H9 (cell line): ENCODE measurements around the gene POMT2. TPM values are rescaled to one million over a fixed set of nuclear protein-coding genes. Genes with fewer than 3 reads are reported as not detected.
"Not testable (repeated sequence)": the region's sequence is repeated elsewhere in the genome, so short reads cannot be mapped to it uniquely, and the experiment has no call there.

Experiments used
- DNase-seq: peaks from one replicate; pipeline ENCODE4 v3.0.0-alpha.2; 2017
- H2AFZ ChIP-seq: one replicate; pipeline ENCODE4 v1.6.1; 2013; ENCODE audit warnings: mild to moderate bottlenecking, low read length, control low read depth, moderate library complexity
- H2AK5ac ChIP-seq: 2 replicates; pipeline ENCODE4 v1.6.1; 2013; ENCODE audit warnings: low read length, control low read depth, mixed read lengths; ENCODE audit not compliant: insufficient read length
- H2BK120ac ChIP-seq: one replicate; pipeline ENCODE4 v1.6.1; 2013; ENCODE audit warnings: low read depth, mild to moderate bottlenecking, low read length, control low read depth, inconsistent platforms; ENCODE audit not compliant: poor library complexity, severe bottlenecking
- H2BK12ac ChIP-seq: 2 replicates; pipeline ENCODE4 v1.6.1; 2013; ENCODE audit warnings: low read length, control low read depth, mixed read lengths, low read depth; ENCODE audit not compliant: insufficient read length
- H2BK15ac ChIP-seq: 2 replicates; pipeline ENCODE4 v1.6.1; 2013; ENCODE audit warnings: low read depth, low read length, control low read depth
- H2BK20ac ChIP-seq: one replicate; pipeline ENCODE4 v1.6.1; 2013; ENCODE audit warnings: low read depth, mild to moderate bottlenecking, low read length, control low read depth, inconsistent platforms; ENCODE audit not compliant: poor library complexity, severe bottlenecking
- H2BK5ac ChIP-seq: 2 replicates; pipeline ENCODE4 v1.6.1; 2013; ENCODE audit warnings: low read length, control low read depth, mixed read lengths; ENCODE audit not compliant: insufficient read length
- H3K14ac ChIP-seq: 2 replicates; pipeline ENCODE4 v1.6.1; 2013; ENCODE audit warnings: low read length, control low read depth; ENCODE audit not compliant: insufficient read depth
- H3K18ac ChIP-seq: 2 replicates; pipeline ENCODE4 v1.6.1; 2013; ENCODE audit warnings: low read depth, mild to moderate bottlenecking, mixed read lengths, low read length, control low read depth; ENCODE audit not compliant: insufficient read length
- H3K23ac ChIP-seq: 2 replicates; pipeline ENCODE4 v1.6.1; 2013; ENCODE audit warnings: low read length, control low read depth, mixed read lengths, low read depth; ENCODE audit not compliant: insufficient read length
- H3K23me2 ChIP-seq: 2 replicates; pipeline ENCODE4 v1.6.1; 2013; ENCODE audit warnings: low read depth, mild to moderate bottlenecking, mixed read lengths, low read length, control low read depth; ENCODE audit not compliant: insufficient read length, poor library complexity, severe bottlenecking
- H3K27ac ChIP-seq: 2 replicates; pipeline ENCODE4 v1.5.1; 2013; ENCODE audit warnings: low read length, control low read depth, mixed read lengths, low read depth; ENCODE audit not compliant: insufficient read length
- H3K27me3 ChIP-seq: 2 replicates; pipeline ENCODE4 v1.6.1; 2013; ENCODE audit warnings: low read length, control low read depth, inconsistent platforms; ENCODE audit not compliant: insufficient read depth
- H3K4ac ChIP-seq: 2 replicates; pipeline ENCODE4 v1.6.1; 2013; ENCODE audit warnings: low read depth, mild to moderate bottlenecking, control low read depth, inconsistent platforms, low read length, moderate library complexity
- H3K4me1 ChIP-seq: 2 replicates; pipeline ENCODE4 v1.6.1; 2013; ENCODE audit warnings: low read length, control low read depth, inconsistent platforms; ENCODE audit not compliant: insufficient read depth
- H3K4me2 ChIP-seq: 2 replicates; pipeline ENCODE4 v1.6.1; 2013; ENCODE audit warnings: low read length, control low read depth, mixed read lengths; ENCODE audit not compliant: insufficient read length, insufficient read depth
- H3K56ac ChIP-seq: 2 replicates; pipeline ENCODE4 v1.6.1; 2013; ENCODE audit warnings: low read depth, mild to moderate bottlenecking, mixed read lengths, low read length, control low read depth; ENCODE audit not compliant: insufficient read length
- H3K79me1 ChIP-seq: 2 replicates; pipeline ENCODE4 v1.6.1; 2013; ENCODE audit warnings: low read depth, mild to moderate bottlenecking, moderate library complexity, low read length, control low read depth, inconsistent platforms; ENCODE audit not compliant: insufficient read depth, poor library complexity, severe bottlenecking
- H3K79me2 ChIP-seq: 2 replicates; pipeline ENCODE4 v1.6.1; 2013; ENCODE audit warnings: low read length, control low read depth, inconsistent platforms; ENCODE audit not compliant: insufficient read depth
- H3K9ac ChIP-seq: 2 replicates; pipeline ENCODE4 v1.6.1; 2013; ENCODE audit warnings: low read length, control low read depth, mixed read lengths; ENCODE audit not compliant: insufficient read length; ENCODE audit errors: extremely low read depth
- H3K9me3 ChIP-seq: one replicate; pipeline ENCODE4 v1.6.1; 2013; ENCODE audit warnings: low read depth, low read length, inconsistent platforms; ENCODE audit not compliant: control insufficient read depth
- H3T11ph ChIP-seq: one replicate; pipeline ENCODE4 v1.6.1; 2013; ENCODE audit warnings: mild to moderate bottlenecking, low read length, control low read depth, inconsistent platforms
- H4K20me1 ChIP-seq: one replicate; pipeline ENCODE4 v1.6.1; 2013; ENCODE audit not compliant: control insufficient read depth, insufficient read length, insufficient read depth
- H4K5ac ChIP-seq: 2 replicates; pipeline ENCODE4 v1.6.1; 2013; ENCODE audit warnings: low read depth, mild to moderate bottlenecking, mixed read lengths, low read length, control low read depth; ENCODE audit not compliant: insufficient read length
- H4K8ac ChIP-seq: replicated peaks from 2 replicates; pipeline ENCODE4 v1.6.1; 2013; ENCODE audit warnings: low read length, control low read depth, mixed read lengths, low read depth; ENCODE audit not compliant: insufficient read length
- H4K91ac ChIP-seq: 2 replicates; pipeline ENCODE4 v1.6.1; 2013; ENCODE audit warnings: low read depth, mild to moderate bottlenecking, moderate library complexity, mixed read lengths, low read length, control low read depth; ENCODE audit not compliant: insufficient read length
- H3K27ac Mint-ChIP-seq, 3 experiments: 2 replicates in 2 of 3; 3 replicates in 1 of 3; pipeline ENCODE4 v1.8.0; 2020 to 2021; ENCODE audit warnings: mixed read lengths in 3 of 3, mild to moderate bottlenecking in 1 of 3, moderate library complexity in 1 of 3
- H3K27me3 Mint-ChIP-seq: 2 replicates; pipeline ENCODE4 v1.8.0; 2021; ENCODE audit warnings: low read depth, mild to moderate bottlenecking, moderate library complexity, mixed read lengths
- H3K36me3 Mint-ChIP-seq, 3 experiments: 2 replicates in 2 of 3; 3 replicates in 1 of 3; pipeline ENCODE4 v1.8.0; 2020 to 2021; ENCODE audit warnings: low read depth in 3 of 3, mixed read lengths in 3 of 3; ENCODE audit not compliant: insufficient read depth in 1 of 3
- H3K4me1 Mint-ChIP-seq, 2 experiments: 2 replicates each; pipeline ENCODE4 v1.8.0; 2020; ENCODE audit warnings: mixed read lengths in 2 of 2
- H3K4me3 Mint-ChIP-seq, 2 experiments: 2 replicates in 1 of 2; 3 replicates in 1 of 2; pipeline ENCODE4 v1.8.0; 2020 to 2021; ENCODE audit warnings: mild to moderate bottlenecking in 2 of 2, mixed read lengths in 2 of 2, moderate library complexity in 1 of 2
- H3K9me3 Mint-ChIP-seq, 2 experiments: 2 replicates in 1 of 2; 3 replicates in 1 of 2; pipeline ENCODE4 v1.8.0; 2020; ENCODE audit warnings: mild to moderate bottlenecking in 2 of 2, mixed read lengths in 2 of 2, moderate library complexity in 1 of 2
- CTCF ChIP-seq: fragments of 200-600 bp; sonication (generic); conservative IDR thresholded peaks from 3 replicates; pipeline ENCODE4 v1.8.0; 2021; ENCODE audit warnings: antibody characterized with exemption, mild to moderate bottlenecking
- WGBS: extraction: QIAGEN DNeasy Blood & Tissue Kit; methylation state at CpG from one replicate; pipeline ENCODE4 v1.1.7; 2013; ENCODE audit warnings: missing lambda C conversion rate, low lambda C conversion rate, mixed read lengths; ENCODE audit not compliant: insufficient read length; ENCODE audit errors: extremely low coverage; 5-methylcytosine and 5-hydroxymethylcytosine counted together
- total RNA-seq: library from RNA; stranded (reverse); gene quantifications from 2 replicates; pipeline ENCODE4 v1.2.1, GENCODE V29; 2021

Gene POMT2
- total RNA-seq, 1 experiment from 2014 or later = 25.2 TPM

DNA sequence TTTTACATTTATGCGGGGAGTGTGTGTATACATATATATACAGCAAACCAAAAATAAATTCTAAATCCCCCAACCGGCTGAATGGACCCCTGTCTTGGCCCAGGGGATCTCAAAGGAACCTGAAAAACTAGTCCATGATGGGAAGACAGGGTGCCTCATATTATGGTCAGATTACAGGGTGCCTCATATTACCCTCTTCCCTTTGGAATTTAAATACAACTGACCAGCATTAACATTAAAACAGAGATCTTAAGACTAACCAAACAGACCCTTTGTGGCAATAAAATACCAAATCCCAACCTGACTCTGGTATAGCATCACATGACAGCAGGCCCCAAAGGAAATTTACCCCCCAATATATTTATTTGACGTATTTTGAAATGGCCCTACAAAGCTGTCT is 17.2 kb upstream of the POMT2 start:
- H3K9me3 Mint-ChIP-seq = no peaks in the 10 kb centered on the region
- TF ChIP-seq CTCF = no peak
- Histone ChIP-seq H3K79me2 (no peaks in the 10 kb centered on the region), H3K14ac (no peak overlapping the region), H3K27ac (no peak overlapping the region), H2BK12ac (no peak overlapping the region), H3K9ac (no peak overlapping the region), H3T11ph (no peak overlapping the region), H3K18ac (no peak overlapping the region), H4K5ac (no peak overlapping the region), H3K27me3 (no peaks in the 10 kb centered on the region), H3K9me3 (no peaks in the 10 kb centered on the region), H2AFZ (no peak overlapping the region), H4K20me1 (no peaks in the 10 kb centered on the region), H2AK5ac (no peak overlapping the region), H3K23me2 (no peaks in the 10 kb centered on the region), H3K4me1 (peaks cover 12% of the 10 kb centered on the region; the same call in 1 of the 2 replicates), H3K79me1 (no peaks in the 10 kb centered on the region), H4K8ac (no peak overlapping the region), H3K56ac (no peak overlapping the region), H2BK15ac (no peak overlapping the region), H3K4ac (no peak overlapping the region), H4K91ac (no peak overlapping the region), H3K4me2 (peak overlapping the region; percentile 12), H3K23ac (no peak overlapping the region), H2BK5ac (no peak overlapping the region), H2BK120ac (no peak overlapping the region), H2BK20ac (no peak overlapping the region)
- H3K4me3 Mint-ChIP-seq = peak overlapping the region; percentile 19 to 52; a peak in 2 of 5 replicates
- H3K4me1 Mint-ChIP-seq = peaks cover 61 to 71% of the 10 kb centered on the region in 2 experiments
- no peak for DNase-seq
- H3K27me3 Mint-ChIP-seq = no peaks in the 10 kb centered on the region
- H3K36me3 Mint-ChIP-seq = peaks cover 14 to 23% (median 17%) of the 10 kb centered on the region in 3 experiments
- peak overlapping the region; percentile 62 to 99 (median 91) for H3K27ac Mint-ChIP-seq
- no CpG with 5 or more reads among the region's 3 CpGs for WGBS

DNA sequence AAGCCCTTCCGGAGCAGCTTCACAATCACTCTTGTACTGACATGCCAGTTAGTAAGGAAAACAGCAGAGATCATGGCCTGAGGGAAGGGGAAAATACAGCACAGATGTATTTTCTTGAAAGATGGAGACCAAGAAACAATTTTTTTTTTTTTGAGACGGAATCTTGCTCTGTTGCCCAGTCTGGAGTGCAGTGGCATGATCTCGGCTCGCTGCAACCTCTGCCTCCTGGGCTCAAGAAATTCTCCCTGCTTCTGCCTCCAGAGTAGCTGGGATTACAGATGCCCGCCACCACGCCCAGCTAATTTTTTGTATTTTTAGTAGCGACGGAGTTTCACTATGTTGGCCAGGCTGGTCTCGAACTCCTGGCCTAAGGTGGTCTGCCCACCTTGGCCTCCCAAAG is 16.6 kb upstream of the POMT2 start:
- not testable (repeated sequence) for H2BK15ac ChIP-seq, H3K9me3 Mint-ChIP-seq, H3K18ac ChIP-seq, H4K20me1 ChIP-seq, H3T11ph ChIP-seq, H3K79me1 ChIP-seq, H2AK5ac ChIP-seq, H3K9ac ChIP-seq, H3K9me3 ChIP-seq, H3K23me2 ChIP-seq, H4K91ac ChIP-seq, H2BK12ac ChIP-seq, H4K5ac ChIP-seq, H3K23ac ChIP-seq, H2BK20ac ChIP-seq, H3K14ac ChIP-seq, H3K27me3 ChIP-seq, H3K4me2 ChIP-seq, H3K56ac ChIP-seq, H3K27me3 Mint-ChIP-seq, H3K4ac ChIP-seq, H4K8ac ChIP-seq, H3K79me2 ChIP-seq, H3K27ac ChIP-seq, H2BK120ac ChIP-seq, DNase-seq, H2BK5ac ChIP-seq, H2AFZ ChIP-seq
- no CpG with 5 or more reads among the region's 9 CpGs for WGBS
- peaks cover 55 to 65% of the 10 kb centered on the region in 2 experiments for H3K4me1 Mint-ChIP-seq
- peaks cover 12 to 20% (median 14%) of the 10 kb centered on the region in 3 experiments for H3K36me3 Mint-ChIP-seq
- peaks cover 12% of the 10 kb centered on the region; the same call in 1 of the 2 replicates for H3K4me1 ChIP-seq
- peak overlapping the region; percentile 62 to 99 (median 91); a peak in 6 of 7 replicates for H3K27ac Mint-ChIP-seq
- H3K4me3 Mint-ChIP-seq = 0 out of 5 replicates have a peak overlapping the region, but pooled peaks of 1 of the 2 experiments have one; percentile 7
